Measurements from ENCODE around the gene ARHGAP45. TPM values are rescaled to one million over a fixed set of nuclear protein-coding genes. Genes with fewer than 3 reads are reported as not detected.

ARHGAP45 gene
- total and polyA plus RNA-seq, 2 of the 8 experiments (the other 6 are each of a cell fraction or from before 2014, with no cell fraction given), result 31.4 to 41.8 TPM

- TF ChIP-seq CHD1 (IDR thresholded peaks at IDR 0.05; ENCODE audit: low read depth, low read length) (no peak), POLR2AphosphoS5 (IDR thresholded peaks at IDR 0.05; ENCODE audit: low read depth, low read length) (no peak), EGR1 (IDR thresholded peaks at IDR 0.05; ENCODE audit: borderline replicate concordance, low read depth, low read length) (peak; percentile 47; the same call in 1 of the 2 replicates), TAF1 (IDR thresholded peaks at IDR 0.05; ENCODE audit: low read depth, low read length) (no peak), KDM5A (IDR thresholded peaks at IDR 0.05; ENCODE audit: low read length) (no peak), CBX5 (IDR thresholded peaks at IDR 0.05; ENCODE audit: low read depth, low read length) (no peak), SP1 (IDR thresholded peaks at IDR 0.05; ENCODE audit: low read depth, low read length) (0 out of 2 replicates have a peak, but pooled peaks have one; percentile 50), RAD21 (IDR thresholded peaks at IDR 0.05 in 1 of 2, conservative IDR thresholded peaks at IDR 0.05 in 1 of 2; ENCODE audit: low read depth in 2 of 2, low read length in 2 of 2) (no peak), POLR2A (IDR thresholded peaks at IDR 0.05; ENCODE audit: control extremely low read depth in 1 of 2, low read depth in 2 of 2, low read length in 2 of 2) (no peak), TCF12 (IDR thresholded peaks at IDR 0.05; ENCODE audit: low read depth, low read length) (no peak), CREB1 (IDR thresholded peaks at IDR 0.05) (no peak; the same call in 1 of the 2 replicates), TBP (IDR thresholded peaks at IDR 0.05; ENCODE audit: low read depth, low read length) (no peak)
Measured at GRCh38 chr19:1082165-1082927, 15.4 kb downstream of the ARHGAP45 start (continued).
